Heart left ventricle (tissue), 16 donors: Measurements from ENCODE around the gene ASB7. TPM values are rescaled to one million over a fixed set of nuclear protein-coding genes. Genes with fewer than 3 reads are reported as not detected.

Experiments used
- ATAC-seq, 4 donors: fragments of 200-7000 bp; cut with Tn5 transposase; one replicate each; pipeline ENCODE4 v1.9.1; 2020 to 2022; ENCODE audit warnings: moderate library complexity in 4 of 4, mild to moderate bottlenecking in 3 of 4, moderate number of reproducible peaks in 1 of 4
- DNase-seq, 5 donors: peaks; one replicate each; pipeline ENCODE4 v3.0.0-alpha.2; 2020
- H3K27ac ChIP-seq, 12 donors: fragments of 200-600 bp; sonication (generic) in 4 of 12; one replicate each; pipeline versions ENCODE4 v1.5.0 to v1.8.0; 2016 to 2022; ENCODE audit warnings: mild to moderate bottlenecking in 2 of 12
- H3K27me3 ChIP-seq, 9 donors: fragments of 200-600 bp; sonication (generic) in 2 of 9; one replicate each; pipeline versions ENCODE4 v1.5.1 to v1.8.0; 2016 to 2022; ENCODE audit warnings: mild to moderate bottlenecking in 3 of 9
- H3K36me3 ChIP-seq, 9 donors: fragments of 200-600 bp; sonication (generic) in 2 of 9; one replicate each; pipeline versions ENCODE4 v1.5.0 to v1.8.0; 2018 to 2022; ENCODE audit warnings: mild to moderate bottlenecking in 2 of 9
- H3K4me1 ChIP-seq, 12 donors: fragments of 200-600 bp; sonication (generic) in 4 of 12; one replicate each; pipeline versions ENCODE4 v1.5.0 to v1.8.0; 2016 to 2022; ENCODE audit warnings: mild to moderate bottlenecking in 3 of 12
- H3K4me3 ChIP-seq, 12 donors: fragments of 200-600 bp; sonication (generic) in 4 of 12; one replicate each; pipeline versions ENCODE4 v1.5.0 to v1.8.0; 2017 to 2022; ENCODE audit warnings: mild to moderate bottlenecking in 9 of 12, moderate library complexity in 4 of 12
- H3K9me3 ChIP-seq, 12 donors: fragments of 200-600 bp; sonication (generic) in 4 of 12; one replicate each; pipeline versions ENCODE4 v1.5.0 to v1.8.0; 2016 to 2022; ENCODE audit warnings: mild to moderate bottlenecking in 1 of 12
- POLR2A ChIP-seq, 2 donors: fragments of 450-650 bp; IDR thresholded peaks; one replicate each; pipeline ENCODE4 v1.6.1; 2017; ENCODE audit warnings: antibody characterized with exemption in 2 of 2, mild to moderate bottlenecking in 2 of 2, moderate library complexity in 2 of 2
- WGBS, 4 donors: extraction: QIAGEN DNeasy Blood & Tissue Kit in 2 of 4; methylation state at CpG; one replicate each; pipeline versions ENCODE4 v1.1.5 to v1.1.7; 2013 to 2018; 5-methylcytosine and 5-hydroxymethylcytosine counted together
- intact Hi-C, 10 donors: fragments of 100-400 bp; cut with DNase I; formaldehyde crosslinking; loops; one replicate each; pipeline versions ENCODE4 v1.11.1 to v1.14.2; 2022
- polyA plus RNA-seq, 2 donors: library from polyadenylated mRNA; stranded (reverse); fragments of 200-250 nt; gene quantifications; one replicate each; pipeline ENCODE4 v1.2.3, GENCODE V29; 2013
- total RNA-seq, 9 donors: library from RNA; depleted of rRNA in 2 of 9; stranded (reverse); fragments of >200 nt in 2 of 9; fragmentation: NEBNext Ultra II Directional in 3 of 9; extraction: Animal tissue kit (Norgen Biotek cat#: 25700) in 3 of 9; gene quantifications; one replicate each; pipeline versions ENCODE4 v1.1.0 to v1.2.4, GENCODE V29; 2016 to 2023
- TF ChIP-seq, protein P1 (sequence below), 12 donors: fragments of 200-600 bp; sonication (generic) in 4 of 12; IDR thresholded peaks; one replicate each; pipeline versions ENCODE4 v1.5.0 to v1.8.0; 2018 to 2022; ENCODE audit warnings: antibody characterized with exemption in 12 of 12, mild to moderate bottlenecking in 5 of 12
- donor health status: ischemic (EF 13 %, LVEDD 7.1; RV severe dilation, severe dysfunction).
- donor health status: healthy with polysubstance abuse.
- donor health status: DM: no; HTN: yes; CAD: no.
- donor health status: DM: no; HTN: no; CAD: no.
- donor health status: ischemic (EF 25% LVEDD 6.9; RV normal size, moderate dysfunction).
- donor health status: ischemic (EF 25% LVEDD 5.7; RV mildly dilated, moderate dysfunction).
- donor health status: healthy.
- donor health status: DM: yes; HTN: yes; CAD: no.
- donor health status: ischemic (EF 35%, LVEDD 5.7; RV mildly dilated, moderate dysfunction).
- donor health status: nonischemic (EF 11% LVEDD 7.7; RV severe dilation, severe dysfunction).
- donor health status: DM: yes; HTN: yes; CAD: no.
- donor health status: PGD.
- donor health status: ischemic (EF 29% LVEDD 5.4; RV normal size, mild dysfunction).
- donor health status: nonischemic (EF 23%, LVEDD 6.1; RV moderate dilation, normal function).

Gene ASB7
- total and polyA plus RNA-seq, 11 donors: 2.3 to 6.9 (median 5.9) TPM

DNA sequence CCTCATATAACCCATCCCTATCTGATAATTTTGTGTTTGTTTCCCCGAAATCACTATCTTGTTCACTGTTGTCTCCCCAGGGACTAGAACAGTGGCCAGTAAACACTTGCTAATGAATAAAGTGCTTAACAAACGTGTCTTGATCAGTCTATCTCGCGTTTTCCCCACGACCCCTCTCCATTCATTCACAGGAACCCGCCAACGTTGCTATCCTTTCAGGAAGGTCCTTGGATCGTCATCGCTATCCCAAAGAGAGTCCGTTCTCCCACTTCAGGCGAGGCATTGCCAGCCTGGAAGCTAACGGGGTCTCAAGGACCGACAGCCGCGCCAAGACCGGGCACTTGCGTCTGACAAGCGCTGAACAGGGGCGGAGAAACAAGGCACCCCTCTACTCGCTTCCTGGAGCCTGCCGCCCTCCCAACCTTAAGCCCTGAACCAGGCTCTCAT is 749 bp upstream of the ASB7 start:
- peak overlapping the region; percentile 62 to 97 (median 87) for H3K4me3 ChIP-seq
- ATAC-seq: peak in 2 of 4 donors; percentile 19 to 36
- intact Hi-C loops: loop anchor here in 4 of 10 donors (5.0 to 10.0 kb wide), 3 partner anchors 489 to 673 kb away; partner anchors contain the start of gene SELENOS (in 1 of the 4)
- 0% methylated on average over 15 to 21 of the region's 21 CpGs for WGBS, 4 donors
- H3K4me1 ChIP-seq: peaks cover 4 to 56% (median 20%) of the 10 kb centered on the region in 12 donors
- DNase-seq: no peak
- H3K9me3 ChIP-seq: no peaks in the 10 kb centered on the region
- H3K36me3 ChIP-seq: peaks cover 0 to 22% (median 16%) of the 10 kb centered on the region in 9 donors
- TF ChIP-seq, protein P1, sequence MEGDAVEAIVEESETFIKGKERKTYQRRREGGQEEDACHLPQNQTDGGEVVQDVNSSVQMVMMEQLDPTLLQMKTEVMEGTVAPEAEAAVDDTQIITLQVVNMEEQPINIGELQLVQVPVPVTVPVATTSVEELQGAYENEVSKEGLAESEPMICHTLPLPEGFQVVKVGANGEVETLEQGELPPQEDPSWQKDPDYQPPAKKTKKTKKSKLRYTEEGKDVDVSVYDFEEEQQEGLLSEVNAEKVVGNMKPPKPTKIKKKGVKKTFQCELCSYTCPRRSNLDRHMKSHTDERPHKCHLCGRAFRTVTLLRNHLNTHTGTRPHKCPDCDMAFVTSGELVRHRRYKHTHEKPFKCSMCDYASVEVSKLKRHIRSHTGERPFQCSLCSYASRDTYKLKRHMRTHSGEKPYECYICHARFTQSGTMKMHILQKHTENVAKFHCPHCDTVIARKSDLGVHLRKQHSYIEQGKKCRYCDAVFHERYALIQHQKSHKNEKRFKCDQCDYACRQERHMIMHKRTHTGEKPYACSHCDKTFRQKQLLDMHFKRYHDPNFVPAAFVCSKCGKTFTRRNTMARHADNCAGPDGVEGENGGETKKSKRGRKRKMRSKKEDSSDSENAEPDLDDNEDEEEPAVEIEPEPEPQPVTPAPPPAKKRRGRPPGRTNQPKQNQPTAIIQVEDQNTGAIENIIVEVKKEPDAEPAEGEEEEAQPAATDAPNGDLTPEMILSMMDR (IDR thresholded peaks at IDR 0.05): no peak
- no peak for TF ChIP-seq POLR2A (IDR thresholded peaks at IDR 0.05)
- peak overlapping the region in 11 of 12 donors; percentile 61 to 87 (median 81) for H3K27ac ChIP-seq
- H3K27me3 ChIP-seq: no peaks in the 10 kb centered on the region

DNA sequence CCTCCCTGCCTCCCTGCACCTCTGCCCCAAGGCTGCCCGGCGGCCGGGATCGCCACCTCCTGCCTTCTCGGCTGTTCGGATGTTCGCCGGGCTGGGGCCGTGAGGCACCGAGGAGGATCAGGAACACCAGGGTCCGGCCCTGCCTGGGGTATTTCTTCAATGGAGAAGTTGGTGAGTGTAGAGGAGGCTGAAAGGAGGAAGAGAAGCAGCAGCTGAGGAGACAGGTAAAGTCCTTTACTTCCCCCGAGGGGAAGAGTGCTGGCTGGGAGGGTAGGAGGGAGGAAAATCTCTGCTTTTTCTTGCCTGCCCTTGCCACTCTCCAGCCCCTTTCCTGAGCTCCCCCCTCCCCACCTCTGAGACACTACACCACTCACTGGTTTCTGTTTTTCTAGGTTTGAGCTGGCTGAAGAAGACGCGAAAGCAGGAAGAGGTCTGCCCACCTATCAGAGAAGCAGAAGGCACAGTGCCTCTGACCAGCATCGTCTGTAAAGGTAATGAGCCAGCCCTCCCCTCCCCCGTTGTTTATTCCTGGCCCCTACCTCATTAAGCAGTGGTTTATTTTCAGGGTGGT is 519 bp downstream of the ASB7 start:
- intact Hi-C loops: loop anchor here in 4 of 10 donors (5.0 to 10.0 kb wide), 3 partner anchors 491 to 672 kb away; partner anchors contain the start of gene SELENOS (in 1 of the 4)
- Histone ChIP-seq H3K36me3 (peaks cover 0 to 35% (median 20%) of the 10 kb centered on the region in 9 donors), H3K27me3 (no peaks in the 10 kb centered on the region), H3K9me3 (no peaks in the 10 kb centered on the region), H3K27ac (peak overlapping the region in 11 of 12 donors; percentile 84 to 93 (median 86)), H3K4me3 (peak overlapping the region; percentile 67 to 97 (median 88)), H3K4me1 (peaks cover 4 to 43% (median 19%) of the 10 kb centered on the region in 12 donors)
- 0 to 2% (median 1%) methylated on average over 16 of the region's 16 CpGs for WGBS, 4 donors
- ATAC-seq (no peak), DNase-seq (no peak)
- TF ChIP-seq POLR2A (IDR thresholded peaks at IDR 0.05): no peak
- TF ChIP-seq, protein P1 (IDR thresholded peaks at IDR 0.05): no peak

DNA sequence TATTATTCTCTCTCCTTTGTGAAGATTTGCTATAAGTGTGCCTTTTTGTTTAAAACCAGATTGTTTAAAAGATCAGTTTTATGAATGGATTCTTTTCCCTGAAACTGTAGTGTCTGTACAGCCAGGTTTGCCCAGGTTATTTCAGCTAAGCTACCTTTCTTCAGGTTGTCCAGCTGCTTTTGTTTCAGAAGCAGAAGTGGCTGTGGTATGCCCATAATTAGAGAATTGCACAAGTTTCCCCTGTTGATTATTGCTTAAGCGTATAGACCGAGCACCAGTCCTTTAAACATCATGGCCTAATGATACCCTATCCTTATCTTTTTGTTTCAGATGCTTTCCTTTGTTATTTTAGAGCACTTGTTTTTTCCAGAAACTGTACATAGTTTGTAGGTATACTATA is 10.2 kb downstream of the ASB7 start:
- Histone ChIP-seq H3K4me1 (peaks cover 0 to 8% (median 0%) of the 10 kb centered on the region in 12 donors), H3K4me3 (no peak overlapping the region), H3K9me3 (no peaks in the 10 kb centered on the region), H3K27ac (no peak overlapping the region), H3K27me3 (no peaks in the 10 kb centered on the region), H3K36me3 (peaks cover 0 to 88% (median 65%) of the 10 kb centered on the region in 9 donors)
- TF ChIP-seq, protein P1 (IDR thresholded peaks at IDR 0.05): no peak
- no peak for TF ChIP-seq POLR2A (IDR thresholded peaks at IDR 0.05)
- DNase-seq: no peak
- intact Hi-C loops: no loop called here
- 93 to 96% (median 95%) methylated on average over 2 of the region's 2 CpGs for WGBS, 4 donors
- no peak for ATAC-seq

DNA sequence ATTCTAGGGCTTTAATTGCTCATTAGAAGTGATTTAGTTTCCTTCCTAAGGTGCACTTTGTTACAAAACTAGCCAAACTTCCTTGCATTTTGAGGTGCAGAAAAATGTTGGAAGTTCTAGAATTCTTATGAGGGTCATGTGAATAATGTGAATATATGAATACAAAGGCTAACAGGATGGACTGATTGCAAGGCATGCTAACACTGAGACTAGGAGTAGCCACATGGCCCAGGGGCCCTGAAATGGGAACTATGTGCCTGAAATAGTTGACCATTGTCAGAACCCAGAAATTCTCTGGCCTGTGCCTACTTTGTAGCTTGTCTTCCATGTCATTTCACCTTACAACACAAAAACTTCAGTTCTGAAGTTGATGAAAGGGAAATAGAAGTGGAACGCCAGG is 10.8 kb downstream of the ASB7 start:
- no peaks in the 10 kb centered on the region for H3K27me3 ChIP-seq
- DNase-seq (no peak), ATAC-seq (no peak)
- 94 to 98% (median 97%) methylated on average over 1 of the region's 1 CpG for WGBS, 4 donors
- H3K27ac ChIP-seq: no peak overlapping the region
- no peaks in the 10 kb centered on the region for H3K9me3 ChIP-seq
- no peak overlapping the region for H3K4me3 ChIP-seq
- H3K36me3 ChIP-seq: peaks cover 0 to 85% (median 63%) of the 10 kb centered on the region in 9 donors
- no peak for TF ChIP-seq POLR2A (IDR thresholded peaks at IDR 0.05)
- TF ChIP-seq, protein P1 (IDR thresholded peaks at IDR 0.05): no peak
- intact Hi-C loops: no loop called here
- H3K4me1 ChIP-seq: peaks cover 0 to 8% (median 0%) of the 10 kb centered on the region in 12 donors
